LHCN-M2 (cell line): ENCODE measurements around the gene PANK2. TPM values are rescaled to one million over a fixed set of nuclear protein-coding genes. Genes with fewer than 3 reads are reported as not detected.
"Not testable (repeated sequence)": the region's sequence is repeated elsewhere in the genome, so short reads cannot be mapped to it uniquely, and the experiment has no call there.

Source experiments
- DNase-seq: peaks from one replicate; pipeline ENCODE4 v3.0.0-alpha.2; 2012; ENCODE audit warnings: low read depth
- total RNA-seq: library from RNA; depleted of rRNA; stranded (reverse); fragments of >200 nt; gene quantifications from 2 replicates; pipeline ENCODE4 v1.2.3, GENCODE V29; 2014

The PANK2 gene
- total RNA-seq, 1 experiment from 2014 or later, result 53.8 TPM

GRCh38 chr20:3927486-3928291, 38.5 kb downstream of the PANK2 start:
- DNase-seq, result peak; percentile 75

GRCh38 chr20:3929713-3930060, 40.5 kb downstream of the PANK2 start:
- DNase-seq, result no peak

GRCh38 chr20:3930265-3931206, 41.3 kb downstream of the PANK2 start:
- DNase-seq, result no peak

GRCh38 chr20:3931664-3932063, 42.5 kb downstream of the PANK2 start:
- DNase-seq, result no peak

GRCh38 chr20:3932277-3932676, 43.1 kb downstream of the PANK2 start:
- DNase-seq, result no peak

GRCh38 chr20:3932681-3933080, 43.5 kb downstream of the PANK2 start:
- DNase-seq, result peak; percentile 49

- DNase-seq, result no peak
Observed at GRCh38 chr20:3933218-3933617, 44.0 kb downstream of the PANK2 start.

GRCh38 chr20:3934624-3935023, 45.4 kb downstream of the PANK2 start:
- no peak for DNase-seq

GRCh38 chr20:3935295-3935955, 46.2 kb downstream of the PANK2 start:
- no peak for DNase-seq

GRCh38 chr20:3935956-3936340, 46.8 kb downstream of the PANK2 start:
- DNase-seq, result no peak

GRCh38 chr20:3937618-3938017, 48.4 kb downstream of the PANK2 start:
- no peak for DNase-seq

GRCh38 chr20:3940905-3941304, 51.7 kb downstream of the PANK2 start:
- no peak for DNase-seq

- not testable (repeated sequence) for DNase-seq
Observed at GRCh38 chr20:3946666-3947065, 57.5 kb downstream of the PANK2 start.

GRCh38 chr20:3964719-3965118, 75.5 kb downstream of the PANK2 start:
- no peak for DNase-seq

- no peak for DNase-seq
Observed at GRCh38 chr20:3966571-3966970, 77.4 kb downstream of the PANK2 start.

- no peak for DNase-seq
Observed at GRCh38 chr20:3970016-3970415, 80.8 kb downstream of the PANK2 start.

- DNase-seq, result no peak
Observed at GRCh38 chr20:3971145-3971544, 82.0 kb downstream of the PANK2 start.

GRCh38 chr20:3972161-3972560, 83.0 kb downstream of the PANK2 start:
- DNase-seq, result no peak

GRCh38 chr20:3972631-3973030, 83.4 kb downstream of the PANK2 start:
- not testable (repeated sequence) for DNase-seq

GRCh38 chr20:3973705-3974104, 84.5 kb downstream of the PANK2 start:
- no peak for DNase-seq

- no peak for DNase-seq
Observed at GRCh38 chr20:3976511-3976910, 87.3 kb downstream of the PANK2 start.
